Activated CD4-positive, alpha-beta T cell treated with anti-CD3 and anti-CD28 coated beads, Interleukin-2, amount 10 ng/mL, durations not matched to agents 24 days and 14 days (primary cell): Measurements from ENCODE around the gene PGLYRP2. TPM values are rescaled to one million over a fixed set of nuclear protein-coding genes. Genes with fewer than 3 reads are reported as not detected.

Experiments
- DNase-seq: peaks from one replicate; pipeline ENCODE4 v3.0.0; 2022
- H3K27ac Mint-ChIP-seq: one replicate; pipeline ENCODE4 v1.8.0; 2022; ENCODE audit warnings: mild to moderate bottlenecking, mixed read lengths
- H3K27me3 Mint-ChIP-seq: one replicate; pipeline ENCODE4 v1.8.0; 2022; ENCODE audit warnings: mixed read lengths
- H3K36me3 Mint-ChIP-seq: one replicate; pipeline ENCODE4 v1.8.0; 2022; ENCODE audit warnings: low read depth, mild to moderate bottlenecking, mixed read lengths
- H3K4me1 Mint-ChIP-seq: one replicate; pipeline ENCODE4 v1.8.0; 2021; ENCODE audit warnings: mixed read lengths
- H3K4me3 Mint-ChIP-seq: one replicate; pipeline ENCODE4 v1.8.0; 2022; ENCODE audit warnings: mild to moderate bottlenecking, moderate library complexity, mixed read lengths
- H3K9me3 Mint-ChIP-seq: one replicate; pipeline ENCODE4 v1.8.0; 2021; ENCODE audit warnings: mixed read lengths
- intact Hi-C: fragments of 100-400 bp; cut with micrococcal nuclease; formaldehyde crosslinking; loops from one replicate; pipeline ENCODE4 v1.15.1; 2023
- total RNA-seq: library from RNA; stranded (reverse); gene quantifications from 2 replicates; pipeline ENCODE4 v1.2.3, GENCODE V29; 2022

Gene PGLYRP2
- total RNA-seq, 1 donor from 2014 or later: not detected

GRCh38 chr19:15424692-15425272 lies 54.5 kb downstream of the PGLYRP2 start:
- H3K4me1 Mint-ChIP-seq: peaks cover 10% of the 10 kb centered on the region
- H3K36me3 Mint-ChIP-seq: peaks cover 54% of the 10 kb centered on the region

GRCh38 chr19:15424121-15424520 lies 55.2 kb downstream of the PGLYRP2 start:
- no peak overlapping the region for H3K27ac Mint-ChIP-seq
- intact Hi-C loops: no loop called here

More at GRCh38 chr19:15424692-15425272, 54.5 kb downstream of the PGLYRP2 start:
- Mint-ChIP-seq H3K9me3 (no peaks in the 10 kb centered on the region), H3K4me3 (no peak overlapping the region), H3K27ac (no peak overlapping the region), H3K27me3 (no peaks in the 10 kb centered on the region)
- intact Hi-C loops: no loop called here
- DNase-seq: no peak

GRCh38 chr19:15423130-15423529 lies 56.2 kb downstream of the PGLYRP2 start:
- Mint-ChIP-seq H3K4me3 (no peak overlapping the region), H3K27ac (no peak overlapping the region), H3K9me3 (no peaks in the 10 kb centered on the region), H3K4me1 (peaks cover 15% of the 10 kb centered on the region), H3K36me3 (peaks cover 56% of the 10 kb centered on the region), H3K27me3 (no peaks in the 10 kb centered on the region)
- intact Hi-C loops: no loop called here
- no peak for DNase-seq

More at GRCh38 chr19:15424121-15424520, 55.2 kb downstream of the PGLYRP2 start:
- no peak for DNase-seq
- Mint-ChIP-seq H3K4me3 (no peak overlapping the region), H3K4me1 (peaks cover 15% of the 10 kb centered on the region), H3K36me3 (peaks cover 54% of the 10 kb centered on the region), H3K27me3 (no peaks in the 10 kb centered on the region), H3K9me3 (no peaks in the 10 kb centered on the region)

- H3K27me3 Mint-ChIP-seq: no peaks in the 10 kb centered on the region
- no peaks in the 10 kb centered on the region for H3K9me3 Mint-ChIP-seq
- H3K36me3 Mint-ChIP-seq: peaks cover 54% of the 10 kb centered on the region
- H3K27ac Mint-ChIP-seq: no peak overlapping the region
- no peak overlapping the region for H3K4me3 Mint-ChIP-seq
- DNase-seq: no peak
- intact Hi-C loops: no loop called here
- H3K4me1 Mint-ChIP-seq: peaks cover 21% of the 10 kb centered on the region
Measured at GRCh38 chr19:15422296-15423075, 56.8 kb downstream of the PGLYRP2 start.

- Mint-ChIP-seq H3K4me1 (peaks cover 26% of the 10 kb centered on the region), H3K36me3 (peaks cover 47% of the 10 kb centered on the region), H3K9me3 (no peaks in the 10 kb centered on the region), H3K27ac (no peak overlapping the region), H3K27me3 (no peaks in the 10 kb centered on the region), H3K4me3 (no peak overlapping the region)
- intact Hi-C loops: no loop called here
- no peak for DNase-seq
Measured at GRCh38 chr19:15421721-15422260, 57.5 kb downstream of the PGLYRP2 start.

- Mint-ChIP-seq H3K36me3 (peaks cover 46% of the 10 kb centered on the region), H3K4me1 (peaks cover 30% of the 10 kb centered on the region), H3K27me3 (no peaks in the 10 kb centered on the region), H3K4me3 (no peak overlapping the region), H3K9me3 (no peaks in the 10 kb centered on the region), H3K27ac (no peak overlapping the region)
- intact Hi-C loops: no loop called here
- DNase-seq: no peak
Measured at GRCh38 chr19:15421136-15421695, 58.1 kb downstream of the PGLYRP2 start.

- no peaks in the 10 kb centered on the region for H3K9me3 Mint-ChIP-seq
- H3K4me1 Mint-ChIP-seq: peaks cover 33% of the 10 kb centered on the region
- intact Hi-C loops: loop anchor here (1.0 to 5.0 kb wide), 6 partner anchors 13 to 242 kb away; partner anchors contain the start of gene AKAP8
- peak overlapping the region; percentile 100 for H3K27ac Mint-ChIP-seq
- H3K27me3 Mint-ChIP-seq: no peaks in the 10 kb centered on the region
- H3K36me3 Mint-ChIP-seq: peaks cover 41% of the 10 kb centered on the region
- no peak for DNase-seq
- H3K4me3 Mint-ChIP-seq: peak overlapping the region; percentile 100
Measured at GRCh38 chr19:15419413-15420025, 59.8 kb downstream of the PGLYRP2 start.

Other genes starting within 250 kb of the PGLYRP2 start
- 0.09 and 0.16 TPM in 2 replicates for gene EPHX3, start 247.1 kb downstream of the PGLYRP2 start, total RNA-seq
- 109 TPM in 2 replicates for gene BRD4, start 147.0 kb downstream of the PGLYRP2 start, total RNA-seq
- 55.4 and 56.2 TPM in 2 replicates for gene AKAP8, start 99.7 kb downstream of the PGLYRP2 start, total RNA-seq
- gene AKAP8L, start 60.5 kb downstream of the PGLYRP2 start, total RNA-seq: 76.8 and 80.1 TPM in 2 replicates
- gene WIZ, start 29.5 kb downstream of the PGLYRP2 start, total RNA-seq: 36.3 and 36.5 TPM in 2 replicates
- gene RASAL3, start 15.0 kb downstream of the PGLYRP2 start, total RNA-seq: 110 and 114 TPM in 2 replicates
- gene CYP4F22, start 29.0 kb upstream of the PGLYRP2 start, total RNA-seq: 0.09 and 0.12 TPM in 2 replicates
- not detected in 2 replicates for gene CYP4F8, start 135.7 kb upstream of the PGLYRP2 start, total RNA-seq
- gene CYP4F3, start 161.4 kb upstream of the PGLYRP2 start, total RNA-seq: 0.09 TPM in 1 of 2 replicates, not detected in the other
- not detected in 2 replicates for gene CYP4F12, start 193.6 kb upstream of the PGLYRP2 start, total RNA-seq
- gene OR10H2, start 248.5 kb upstream of the PGLYRP2 start, total RNA-seq: not detected in 2 replicates